K562 (cell line): ENCODE measurements around the gene CPSF4. TPM values are rescaled to one million over a fixed set of nuclear protein-coding genes. Genes with fewer than 3 reads are reported as not detected.

ENCODE experiments used
- CREBBP ChIP-seq: IDR thresholded peaks from one replicate; pipeline ENCODE4 v1.6.1; 2012; ENCODE audit warnings: low read depth, mild to moderate bottlenecking, control low read depth, inconsistent platforms, low read length
- ELK1 ChIP-seq: sonication (generic); formaldehyde crosslinking; IDR thresholded peaks from 2 replicates; pipeline ENCODE4 v1.8.1; 2022; ENCODE audit warnings: missing genetic modification reagents
- ETV6 ChIP-seq, 3 experiments: fragments of 150-350 bp in 1 of 3; sonication (generic) in 1 of 3; formaldehyde crosslinking in 1 of 3; IDR thresholded peaks; 2 replicates each; pipeline versions ENCODE4 v1.6.1 to v1.8.0; 2014 to 2022; ENCODE audit warnings: borderline replicate concordance in 2 of 3, low read depth in 2 of 3, antibody characterized with exemption in 1 of 3, low read length in 1 of 3, mild to moderate bottlenecking in 1 of 3, missing genetic modification reagents in 1 of 3
- FOXP4 ChIP-seq: sonication (generic); formaldehyde crosslinking; IDR thresholded peaks from 2 replicates; pipeline ENCODE4 v1.8.0; 2022; ENCODE audit warnings: mild to moderate bottlenecking, missing genetic modification reagents, borderline replicate concordance
- HCFC1 ChIP-seq: IDR thresholded peaks from 2 replicates; pipeline ENCODE4 v1.6.1; 2012; ENCODE audit warnings: low read depth, low read length, improper control_type of control experiment
- HDAC8 ChIP-seq: fragments of 450-650 bp; IDR thresholded peaks from 2 replicates; pipeline ENCODE4 v1.6.1; 2016; ENCODE audit warnings: mild to moderate bottlenecking, missing genetic modification characterization, moderate library complexity, missing compliant biosample characterization
- MLLT1 ChIP-seq, 2 experiments: fragments of 450-650 bp; IDR thresholded peaks; 2 replicates each; pipeline ENCODE4 v1.6.1; 2016
- MTA2 ChIP-seq: fragments of 450-650 bp; IDR thresholded peaks from 2 replicates; pipeline ENCODE4 v1.6.1; 2016; ENCODE audit warnings: low read depth
- NR4A1 ChIP-seq, 2 experiments: fragments of 250-450 bp in 1 of 2; fragments of 450-650 bp in 1 of 2; sonication (Bioruptor Pico) in 1 of 2; IDR thresholded peaks; 2 replicates each; pipeline versions ENCODE4 v1.4.0 to v1.6.1; 2016 to 2020; ENCODE audit warnings: mild to moderate bottlenecking in 2 of 2, missing compliant biosample characterization in 1 of 2, missing genetic modification characterization in 1 of 2, moderate library complexity in 1 of 2
- SLC30A9 ChIP-seq: fragments of 250-450 bp; sonication (Bioruptor Pico); IDR thresholded peaks from 2 replicates; pipeline ENCODE4 v1.8.0; 2022; ENCODE audit warnings: mild to moderate bottlenecking, moderate library complexity
- SMAD4 ChIP-seq: fragments of 250-450 bp; sonication (Bioruptor Pico); conservative IDR thresholded peaks from 2 replicates; pipeline ENCODE4 v1.8.0; 2021; ENCODE audit warnings: inconsistent platforms, mild to moderate bottlenecking, moderate library complexity
- SRSF9 ChIP-seq: fragments of 200-400 bp; formaldehyde crosslinking; IDR thresholded peaks from 2 replicates; pipeline ENCODE4 v1.6.1; 2017; ENCODE audit warnings: low read depth, low read length, borderline replicate concordance
- TCF7L2 ChIP-seq: fragments of 150-350 bp; IDR thresholded peaks from 2 replicates; pipeline ENCODE4 v1.6.1; 2016; ENCODE audit warnings: low read depth, mild to moderate bottlenecking, low read length, moderate library complexity
- THAP7 ChIP-seq: fragments of 250-450 bp; sonication (Bioruptor Pico); IDR thresholded peaks from 2 replicates; pipeline ENCODE4 v1.5.0; 2021
- ZBTB34 ChIP-seq: fragments of 250-450 bp; sonication (Bioruptor Pico); IDR thresholded peaks from 2 replicates; pipeline ENCODE4 v1.8.0; 2021; ENCODE audit warnings: mild to moderate bottlenecking, moderate library complexity
- ZBTB8A ChIP-seq: fragments of 450-650 bp; IDR thresholded peaks from 2 replicates; pipeline ENCODE4 v1.6.1; 2018; ENCODE audit warnings: mild to moderate bottlenecking, moderate library complexity; ENCODE audit not compliant: partially characterized antibody
- ZNF174 ChIP-seq: fragments of 250-450 bp; sonication (Bioruptor Pico); IDR thresholded peaks from 2 replicates; pipeline ENCODE4 v1.4.0; 2020; ENCODE audit warnings: mild to moderate bottlenecking
- polyA plus RNA-seq, 8 experiments: library from polyadenylated mRNA; depleted of rRNA in 4 of 8; stranded (reverse) in 5 of 8; unstranded in 3 of 8; fragments of >200 nt; fragmentation: Nextera tagmentation in 2 of 8; fragmentation: Illumina TruSeq in 1 of 8; extraction: Ambion mirVana in 2 of 8; extraction: Trizol in 1 of 8; gene quantifications; 2 replicates each; pipeline versions ENCODE4 v1.2.1 to v1.2.3, GENCODE V29; 2011 to 2014; ENCODE audit warnings: inconsistent platforms in 1 of 8, missing spikeins in 1 of 8
- total RNA-seq, 7 experiments: library from RNA; depleted of rRNA in 6 of 7; stranded (reverse); fragments of >200 nt in 6 of 7; fragmentation: Illumina TruSeq in 2 of 7; extraction: Trizol in 2 of 7; gene quantifications; 2 replicates each; pipeline versions ENCODE4 v1.2.1 to v1.2.3, GENCODE V29; 2011 to 2021; ENCODE audit warnings: low replicate concordance in 1 of 7

CPSF4 gene
- total and polyA plus RNA-seq, 9 of the 15 experiments (the other 6 are each of a cell fraction or from before 2014, with no cell fraction given): 16.9 to 118 (median 71.7) TPM

GRCh38 chr7:99499721-99500636, 61.2 kb downstream of the CPSF4 start, which contains the start of gene ZNF394 (continued):
- TF ChIP-seq CREBBP (no peak), ELK1 (no peak), TCF7L2 (no peak), THAP7 (CRISPR knock-in tag) (no peak), MLLT1 (IDR thresholded peaks at IDR 0.05) (peak; percentile 39 to 65; a peak in 2 of 4 replicates), ZNF174 (CRISPR knock-in tag) (no peak), SLC30A9 (no peak), SMAD4 (CRISPR knock-in tag) (0 out of 2 replicates have a peak, but pooled peaks have one; percentile 16), HDAC8 (tag) (0 out of 2 replicates have a peak, but pooled peaks have one; percentile 48), FOXP4 (no peak), ZBTB8A (no peak), ZBTB34 (CRISPR knock-in tag) (no peak), NR4A1 (CRISPR knock-in tag; IDR thresholded peaks at IDR 0.05) (no peak), NR4A1 (tag; IDR thresholded peaks at IDR 0.05) (no peak), MTA2 (no peak), HCFC1 (peak; percentile 83), SRSF9 (no peak), ETV6 (IDR thresholded peaks at IDR 0.05; ENCODE audit: borderline replicate concordance in 1 of 2, low read depth in 2 of 2, low read length in 1 of 2) (peak in 1 of 2 experiments; percentile 54; a peak in 1 of 4 replicates), ETV6 (CRISPR knock-in tag; IDR thresholded peaks at IDR 0.05; ENCODE audit: borderline replicate concordance) (no peak)
